Putamen (tissue), 1 donor: ENCODE measurements around the gene ZFX.
"Not testable (repeated sequence)": the region's sequence is repeated elsewhere in the genome, so short reads cannot be mapped to it uniquely, and the experiment has no call there.

ENCODE experiments used
- DNase-seq: peaks from one replicate; pipeline ENCODE4 v3.0.0-alpha.2; 2016; ENCODE audit warnings: low spot score

The ZFX gene

DNA sequence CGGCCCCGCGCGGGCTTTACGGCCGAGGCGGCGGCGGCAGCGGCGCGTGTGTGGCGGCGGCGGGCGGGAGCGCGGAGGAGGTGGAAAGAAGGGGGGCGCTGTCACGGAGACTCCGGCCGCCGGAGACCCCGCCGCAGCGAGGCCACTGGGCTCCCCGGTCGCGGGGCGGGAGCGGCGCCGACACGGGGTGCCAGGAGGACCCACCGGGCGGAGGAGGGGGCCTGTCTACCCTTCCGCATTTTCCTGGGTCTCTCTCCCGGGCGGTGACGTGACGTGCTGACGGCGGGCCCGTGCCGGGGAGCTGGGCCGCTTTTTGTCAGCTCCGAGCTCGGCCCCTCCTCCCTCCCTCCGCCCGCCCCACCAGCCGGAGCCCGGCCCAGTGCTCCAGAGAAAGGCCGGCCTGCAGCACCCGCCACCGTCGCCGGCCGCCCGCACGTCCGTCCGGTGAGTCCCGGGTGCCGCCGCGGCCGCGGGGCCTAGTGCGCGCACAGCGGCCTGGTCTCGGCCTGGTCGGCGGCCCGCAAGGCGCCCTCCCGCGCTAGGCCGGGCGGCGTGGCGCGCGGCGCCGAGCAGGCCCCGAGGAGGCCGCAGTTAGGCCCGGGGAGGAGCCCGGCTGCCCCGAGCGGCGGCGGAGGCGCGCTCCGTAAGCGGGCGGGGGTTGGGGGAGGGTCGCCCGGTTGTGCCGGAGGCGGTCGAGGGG lies at the start of gene ZFX:
Gene ZFX (plus strand): TSS at position 379 of the 700 bp plus-strand sequence. CDS start 23,014 bp downstream, outside the sequence.
- DNase-seq, result peak; percentile 46

DNA sequence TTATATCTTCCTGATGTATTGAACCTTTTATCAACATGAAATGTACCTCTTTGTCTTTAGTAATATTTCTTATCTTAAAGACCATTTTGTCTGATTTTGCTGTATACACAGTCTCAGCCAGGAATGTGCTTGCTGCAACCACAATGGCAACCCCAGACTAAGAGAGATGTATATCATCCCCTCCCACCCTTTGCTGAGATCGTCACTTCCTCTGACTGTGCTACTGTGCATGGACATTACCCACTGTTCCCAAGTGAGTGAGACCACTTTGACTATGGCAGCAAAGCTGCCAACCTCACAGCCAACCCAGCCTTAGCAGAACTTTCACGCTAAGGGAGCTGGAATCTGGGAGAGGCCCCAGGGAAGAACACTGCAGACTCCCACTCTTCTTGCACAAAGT lies 48.8 kb upstream of the ZFX start:
- no peak for DNase-seq

DNA sequence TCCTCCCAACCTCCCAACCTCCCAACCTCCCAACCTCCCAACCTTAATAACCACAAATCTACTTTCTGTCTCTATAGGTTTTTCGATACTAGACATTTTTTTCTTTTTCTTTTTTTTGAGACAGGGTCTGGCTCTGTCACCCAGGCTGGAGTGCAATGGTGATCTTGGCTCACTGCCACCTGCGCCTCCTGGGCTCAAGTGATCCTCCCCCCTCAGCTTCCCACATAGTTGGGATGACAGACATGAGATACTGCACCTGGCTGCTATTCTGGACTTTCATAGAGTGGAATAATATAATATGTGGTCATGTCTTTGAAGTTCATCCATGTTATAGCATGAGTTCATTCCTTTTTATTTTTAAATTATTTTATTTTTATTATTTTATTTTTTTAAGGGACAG lies 39.5 kb upstream of the ZFX start:
- DNase-seq, result no peak

DNA sequence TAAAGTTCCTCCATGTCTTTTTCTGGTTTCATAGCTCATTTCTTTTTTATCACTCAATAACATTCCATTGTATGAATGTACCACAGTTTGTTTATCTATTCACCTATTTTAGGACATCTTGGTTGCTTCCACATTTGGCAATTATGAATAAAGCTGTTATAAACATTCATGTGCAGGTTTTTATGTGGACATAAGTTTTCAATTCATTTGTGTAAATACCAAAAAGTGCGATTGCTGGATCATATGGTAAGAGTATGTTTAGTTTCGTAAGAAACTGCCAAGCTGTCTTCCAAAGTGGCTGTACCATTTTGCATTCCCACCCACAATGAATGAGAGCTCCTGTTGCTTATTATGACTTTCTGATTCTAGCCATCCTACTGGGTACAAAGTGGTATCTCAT lies 36.3 kb upstream of the ZFX start:
- DNase-seq, result no peak

DNA sequence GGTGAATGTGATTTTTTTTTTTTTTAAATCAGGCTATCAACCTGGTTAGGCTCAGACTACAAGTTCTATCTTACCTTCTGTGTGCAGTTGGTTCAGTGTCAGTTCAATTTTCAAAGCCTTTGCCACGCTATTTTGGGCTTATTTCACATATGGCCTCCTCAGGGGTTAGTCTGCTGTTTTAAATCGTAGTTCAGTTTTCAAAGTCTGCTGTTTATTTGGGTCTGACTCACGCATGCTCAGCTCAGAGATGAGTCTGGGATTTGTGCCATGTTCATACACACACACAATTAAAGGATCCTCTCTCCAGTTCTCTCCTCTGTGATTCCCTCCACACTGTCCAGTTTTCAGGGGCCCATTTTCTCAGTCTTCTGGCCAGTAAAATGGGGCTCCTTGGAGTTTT lies 32.3 kb upstream of the ZFX start:
- peak; percentile 27 for DNase-seq

DNA sequence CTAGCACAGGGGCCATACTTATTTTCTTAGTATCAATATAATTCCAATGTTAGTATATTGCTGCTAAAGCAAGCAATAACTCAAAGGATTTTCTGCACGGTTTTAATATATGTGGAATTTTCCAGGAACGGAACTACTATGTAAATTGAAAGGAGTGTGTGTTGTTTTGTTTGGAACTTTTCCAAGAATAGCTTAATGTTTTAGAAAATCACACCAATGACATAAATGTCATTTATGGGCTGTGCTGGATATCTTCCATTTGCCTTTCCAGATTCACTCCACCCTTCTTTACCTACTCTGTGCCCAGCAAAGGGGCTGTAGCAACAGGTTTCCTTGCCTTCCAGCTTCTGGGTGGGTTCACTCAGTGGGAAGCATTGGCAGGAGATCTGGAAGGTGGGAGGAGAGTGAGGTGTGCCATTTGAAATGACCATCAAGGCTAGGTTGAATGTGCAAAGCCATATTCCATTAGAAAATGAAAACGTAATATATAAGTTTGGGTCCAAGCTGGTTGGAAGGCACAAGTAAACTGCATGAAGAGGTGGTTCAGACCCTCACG lies 25.2 kb upstream of the ZFX start:
- no peak for DNase-seq

DNA sequence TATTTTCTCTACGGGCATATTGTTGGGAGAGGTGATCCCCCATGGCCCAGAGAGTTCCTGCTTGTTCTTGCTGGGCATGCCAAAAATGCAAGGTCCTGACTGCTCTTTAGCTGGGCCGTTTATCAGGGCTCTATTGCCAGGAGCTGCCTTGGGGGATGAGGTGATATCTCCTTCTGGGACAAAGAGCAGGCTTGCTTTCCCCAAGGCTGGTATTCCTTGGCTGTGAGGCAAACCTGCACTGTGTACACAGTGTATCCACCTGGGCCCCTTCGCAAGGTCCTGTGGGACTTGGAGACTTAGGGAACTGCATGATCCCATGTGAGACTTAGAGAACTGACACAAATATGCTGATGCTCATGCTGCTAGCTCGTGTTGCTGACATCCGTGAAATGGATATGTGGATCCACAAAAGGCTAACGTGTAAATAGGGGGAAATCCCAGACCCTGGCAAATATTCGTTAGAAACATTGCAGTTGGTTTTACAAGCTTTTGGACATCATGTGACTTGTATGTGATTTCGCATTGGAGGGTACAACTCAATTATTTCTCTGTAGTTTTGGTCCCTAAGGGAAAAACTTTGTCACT lies 24.4 kb upstream of the ZFX start:
- no peak for DNase-seq

DNA sequence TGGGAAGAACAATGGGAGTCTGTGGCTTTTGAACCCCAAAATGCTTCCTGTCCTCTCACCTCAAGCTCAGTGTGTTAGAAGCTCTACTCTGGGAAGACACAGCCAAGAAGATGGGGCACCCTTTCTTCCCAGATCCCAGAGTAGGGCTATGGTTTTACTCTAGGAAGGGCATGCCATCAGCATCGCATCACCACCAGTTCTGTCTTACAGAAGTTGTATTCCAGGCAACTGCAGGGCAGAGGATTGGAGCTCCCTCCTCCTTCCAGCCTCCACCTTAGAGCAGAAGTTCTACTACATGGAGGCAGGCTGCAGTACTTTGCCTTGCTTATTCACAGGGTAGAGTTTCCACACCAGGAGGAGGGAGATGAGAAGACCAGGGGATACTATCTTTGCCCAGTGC lies 18.1 kb upstream of the ZFX start:
- no peak for DNase-seq

DNA sequence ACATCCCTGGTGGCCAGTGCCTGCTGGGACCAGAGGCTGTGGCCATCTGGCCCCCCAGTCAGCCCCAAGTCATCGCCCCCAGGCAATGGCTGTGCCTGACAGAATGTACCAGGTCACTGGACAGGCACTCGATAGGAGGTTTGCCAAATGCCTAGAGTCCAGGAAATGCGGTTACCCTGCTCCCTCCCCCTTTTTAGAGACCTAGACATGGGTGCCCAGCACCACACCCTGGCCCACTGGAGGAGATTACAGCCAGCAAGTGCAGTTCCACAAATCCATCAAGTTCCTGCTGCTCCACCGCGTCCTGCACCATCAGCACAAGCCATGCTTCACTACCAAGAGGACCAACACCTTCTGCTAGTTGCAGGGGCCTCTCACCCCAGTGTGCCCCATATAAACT lies 16.2 kb upstream of the ZFX start:
- DNase-seq, result no peak

DNA sequence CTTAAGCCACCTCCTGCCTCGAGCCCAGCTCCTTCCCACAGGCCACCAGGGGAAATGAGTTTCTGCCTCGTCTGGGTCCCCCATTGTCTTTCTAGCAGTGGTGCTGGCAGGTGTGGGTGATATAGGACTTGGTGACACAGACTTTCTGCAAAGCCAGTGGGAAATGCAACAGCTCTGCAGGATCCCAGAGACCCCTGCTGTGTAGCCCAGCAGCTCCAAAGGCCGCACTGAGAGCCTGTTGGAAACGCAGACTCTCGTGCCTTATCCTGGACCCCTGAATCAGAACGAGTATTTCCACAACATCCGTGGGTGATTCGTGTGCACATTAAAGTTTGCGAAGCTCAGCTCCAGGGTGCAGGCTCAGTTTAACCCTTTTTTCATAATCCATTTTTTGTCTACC lies 13.8 kb upstream of the ZFX start:
- not testable (repeated sequence) for DNase-seq

DNA sequence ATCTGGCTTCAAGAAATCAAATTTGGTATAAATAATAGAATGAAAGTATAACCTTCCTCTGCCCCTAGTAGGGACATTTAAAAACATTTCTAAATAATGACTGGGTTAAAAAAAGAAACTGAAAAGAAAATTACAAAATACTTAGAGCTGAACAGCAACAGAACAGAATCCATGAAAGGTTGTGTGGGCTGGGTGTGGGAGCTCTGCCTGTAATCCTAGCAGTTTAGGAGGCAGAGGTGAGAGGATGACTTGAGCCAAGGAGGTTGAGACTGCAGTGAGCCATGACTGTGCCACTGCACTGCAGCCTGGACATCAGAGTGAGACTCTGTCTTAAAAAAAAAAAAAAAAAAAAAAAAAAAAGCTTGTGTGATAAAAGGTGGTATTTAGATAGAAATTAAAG lies 12.3 kb upstream of the ZFX start:
- DNase-seq, result no peak

DNA sequence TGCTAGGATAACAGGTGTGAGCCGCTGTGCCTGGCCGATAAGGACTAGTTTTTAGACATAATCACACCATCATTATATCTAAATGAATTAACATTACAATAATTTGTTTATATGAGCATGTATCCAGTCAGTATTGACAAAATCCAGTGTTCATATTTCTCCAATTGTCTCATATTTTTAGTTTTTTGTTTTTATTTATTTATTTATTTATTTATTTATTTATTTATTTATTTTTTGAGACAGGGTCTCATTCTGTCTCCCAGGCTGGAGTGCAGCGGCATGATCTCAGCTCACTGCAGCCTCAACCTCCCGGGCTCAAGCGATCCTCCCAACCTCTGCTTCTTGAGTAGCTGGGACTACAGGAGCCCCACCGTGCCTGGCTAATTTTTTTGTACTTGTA lies 5.5 kb upstream of the ZFX start:
- DNase-seq, result not testable (repeated sequence)

DNA sequence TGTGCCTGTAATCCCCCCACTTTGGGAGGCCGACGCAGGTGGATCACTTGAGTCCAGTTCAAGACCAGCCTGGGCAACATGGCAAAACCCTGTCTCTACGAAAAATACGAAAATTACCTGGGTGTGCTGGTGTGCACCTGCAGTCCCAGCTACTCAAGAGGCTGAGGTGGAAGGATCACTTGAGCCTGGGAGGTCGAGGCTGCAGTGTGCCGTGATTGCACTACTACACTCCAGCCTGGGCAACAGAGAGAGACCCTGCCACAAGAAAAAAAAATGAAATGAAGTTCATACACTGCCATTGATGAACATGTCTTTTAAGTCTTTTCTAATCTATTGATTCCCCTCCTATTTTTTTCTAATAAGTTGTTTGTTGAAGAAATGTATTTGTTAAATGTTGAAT lies 5.0 kb upstream of the ZFX start:
- DNase-seq, result no peak

DNA sequence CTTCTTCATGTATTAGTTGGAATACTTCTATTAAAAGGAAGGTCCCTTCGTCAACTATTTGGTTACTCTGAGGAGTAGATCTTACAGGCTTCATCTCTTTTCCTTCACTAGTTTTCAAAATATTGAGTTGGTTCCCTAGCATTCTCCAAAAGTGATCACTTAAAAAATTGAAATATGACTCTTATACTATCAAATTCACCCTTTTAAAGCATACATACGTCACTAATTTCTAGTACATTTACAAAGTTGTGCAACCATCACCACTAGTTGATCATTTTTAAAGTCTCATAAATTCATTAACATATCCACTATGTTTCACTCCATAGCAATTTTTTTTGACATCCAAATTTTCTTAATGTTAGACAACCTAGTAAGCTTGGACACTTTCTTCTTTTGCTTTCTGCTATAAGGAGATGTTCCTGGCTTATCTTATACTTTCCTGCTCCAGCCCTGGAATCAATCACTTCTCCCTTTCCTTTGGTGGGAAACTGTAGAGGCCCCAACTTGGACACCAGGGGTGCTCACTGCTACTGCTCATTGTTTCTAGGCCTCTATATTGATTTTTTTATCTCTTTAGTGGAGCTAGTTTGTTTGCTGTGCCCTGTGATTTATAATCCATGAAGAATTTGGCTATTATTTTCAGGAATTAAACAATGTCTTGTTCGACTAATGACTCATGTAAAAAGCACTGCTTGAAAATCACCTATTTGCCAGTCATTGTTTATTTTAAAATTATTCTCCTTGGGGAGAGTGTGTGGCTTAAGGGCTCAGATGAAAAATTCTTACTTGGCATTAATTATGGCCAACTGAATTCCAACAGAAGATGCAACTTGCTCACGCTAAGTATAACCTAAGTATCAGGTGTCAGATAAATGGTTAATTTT lies 4.0 kb upstream of the ZFX start:
- no peak for DNase-seq

DNA sequence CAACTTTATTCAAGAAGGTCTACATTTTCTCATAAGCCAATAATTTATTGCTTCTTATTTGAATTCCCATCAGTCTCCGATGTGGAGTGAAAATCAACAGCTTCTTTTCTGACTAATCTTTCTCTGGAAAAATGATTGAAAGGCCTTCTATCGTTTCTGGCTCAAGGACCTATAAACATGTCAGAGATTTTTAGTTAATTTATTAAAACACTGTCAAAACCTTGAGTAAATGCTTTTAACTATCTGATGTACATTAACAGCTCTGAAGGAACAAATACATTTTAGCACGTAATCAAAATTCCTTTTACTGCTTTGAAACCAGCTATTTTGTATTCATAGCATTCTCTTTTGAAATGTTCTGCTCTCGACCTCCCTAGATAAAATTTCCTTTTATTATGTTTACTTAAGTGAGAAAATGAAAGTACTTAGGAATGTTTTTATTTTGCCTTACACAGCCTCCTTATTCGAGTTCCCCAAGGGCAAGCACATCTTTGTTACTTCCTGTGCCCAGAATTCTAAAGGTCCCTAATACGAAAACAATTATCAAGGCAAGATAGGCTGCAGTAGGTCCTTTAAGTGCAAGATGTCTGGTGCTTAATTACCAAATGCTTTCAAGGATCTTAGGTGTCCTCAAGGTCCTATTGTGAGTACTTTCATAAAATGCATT lies 3.1 kb upstream of the ZFX start:
- no peak for DNase-seq

DNA sequence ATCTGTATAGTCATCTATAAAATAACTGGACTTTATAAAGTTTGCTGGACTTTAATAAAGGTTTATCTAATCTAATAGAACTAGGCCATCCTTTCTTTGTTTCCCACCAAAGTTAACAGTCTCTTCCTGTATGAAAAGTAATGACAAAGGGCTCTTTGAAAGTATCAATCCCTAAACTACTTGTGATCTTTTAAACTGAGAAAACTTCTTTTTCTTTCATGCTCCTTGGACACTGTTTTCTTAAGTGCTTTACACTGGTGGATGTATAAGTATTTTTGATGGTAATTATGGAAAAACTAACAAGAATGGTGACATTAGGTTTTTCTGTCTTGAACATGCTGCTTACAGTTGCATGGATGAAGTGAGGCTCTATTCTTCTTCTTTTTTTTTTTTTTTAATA lies 2.4 kb upstream of the ZFX start:
- DNase-seq, result no peak

DNA sequence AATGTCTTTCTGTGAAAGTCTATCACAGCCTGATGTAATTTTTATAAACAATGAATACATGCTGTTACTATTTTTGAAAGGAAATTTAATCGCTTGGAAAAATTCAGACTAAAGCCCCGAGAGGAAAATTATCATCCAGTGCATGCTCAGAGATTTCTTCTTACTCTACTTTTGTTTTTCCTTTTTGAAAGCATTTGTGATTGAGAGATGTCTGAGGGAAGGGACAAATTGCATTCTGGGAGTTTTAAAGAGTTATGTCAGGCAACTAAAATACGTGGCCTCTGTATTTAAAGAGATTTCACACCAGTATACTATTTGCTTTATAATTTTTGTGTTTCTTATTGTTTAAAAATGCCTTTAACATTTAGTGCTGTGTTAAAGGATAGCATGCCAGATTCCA lies 1.4 kb upstream of the ZFX start:
- DNase-seq, result no peak

DNA sequence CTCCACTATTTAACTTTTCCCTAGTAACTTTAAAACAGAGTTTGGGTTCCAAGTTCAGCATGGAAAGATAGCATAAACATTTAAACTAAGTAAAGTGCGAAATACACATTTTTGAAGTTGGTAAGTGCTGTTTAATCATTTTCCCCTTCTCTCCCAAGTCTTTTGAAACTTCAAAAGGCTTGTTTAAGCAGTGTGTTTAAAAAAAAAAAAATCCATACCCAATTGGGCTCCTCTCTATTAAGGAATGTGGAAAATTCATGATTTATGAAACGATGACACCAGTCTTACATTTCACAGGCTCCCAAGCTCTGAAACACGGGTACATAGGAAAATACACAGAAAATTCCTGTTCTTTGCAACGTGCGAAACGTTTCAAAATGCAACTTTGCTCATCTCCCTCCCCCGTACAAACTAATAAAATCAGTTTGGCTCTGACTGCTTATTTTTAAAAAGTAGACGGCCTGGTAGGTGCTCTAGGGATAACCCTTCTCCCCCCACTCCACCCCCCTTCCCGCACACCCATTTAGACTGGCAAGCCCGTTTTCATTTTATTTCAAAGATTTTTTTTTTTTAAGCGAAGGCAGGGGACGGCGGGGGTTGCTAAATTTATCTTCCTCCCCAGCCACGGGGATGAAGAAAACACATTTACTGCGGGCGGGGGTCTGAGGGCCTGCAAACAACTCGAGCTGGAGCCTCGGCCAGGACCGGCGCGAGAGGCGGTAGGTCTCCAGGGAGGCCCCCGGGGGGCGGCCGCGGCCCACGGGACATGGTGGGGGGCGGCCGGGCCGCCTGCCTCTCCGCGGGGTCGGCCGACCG lies 786 bp upstream of the ZFX start:
- DNase-seq, result peak; percentile 18

DNA sequence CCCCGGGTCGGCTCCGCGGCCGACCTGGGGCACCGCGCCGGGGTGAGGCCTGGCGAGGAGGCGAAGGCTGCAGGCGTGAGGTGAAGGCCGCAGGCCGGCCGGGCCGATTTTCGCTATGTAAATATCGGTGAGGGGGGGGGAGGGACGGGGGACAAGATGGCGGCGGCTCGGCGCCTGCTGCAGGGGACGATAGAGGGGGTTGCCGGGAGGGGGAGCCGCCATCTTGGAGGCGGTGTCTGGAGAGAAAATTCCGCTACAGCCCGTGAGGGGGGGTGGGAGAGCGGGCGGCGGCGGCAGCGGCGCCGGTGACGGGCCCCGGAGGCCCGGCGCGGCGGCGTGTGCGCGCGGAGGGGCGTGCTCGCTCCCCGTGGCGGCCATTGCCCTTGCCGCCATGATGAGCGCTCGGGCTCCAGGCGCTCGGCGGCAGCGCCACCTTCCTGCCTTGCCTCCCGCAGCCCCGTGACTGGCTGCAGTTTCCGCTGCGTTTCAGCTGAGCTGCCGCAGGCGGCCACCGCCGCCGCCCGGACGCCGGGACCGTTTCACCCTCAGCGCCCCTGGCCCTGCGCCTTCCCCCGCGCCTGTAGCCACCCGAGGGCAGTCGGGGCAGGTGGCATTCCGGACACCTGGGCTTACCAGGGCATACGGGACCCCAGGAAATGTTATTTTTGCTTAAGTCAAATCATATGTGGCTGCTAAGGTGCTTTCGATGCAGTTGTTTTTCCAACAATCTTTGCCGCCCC lies 692 bp downstream of the ZFX start:
- peak; percentile 86 for DNase-seq

DNA sequence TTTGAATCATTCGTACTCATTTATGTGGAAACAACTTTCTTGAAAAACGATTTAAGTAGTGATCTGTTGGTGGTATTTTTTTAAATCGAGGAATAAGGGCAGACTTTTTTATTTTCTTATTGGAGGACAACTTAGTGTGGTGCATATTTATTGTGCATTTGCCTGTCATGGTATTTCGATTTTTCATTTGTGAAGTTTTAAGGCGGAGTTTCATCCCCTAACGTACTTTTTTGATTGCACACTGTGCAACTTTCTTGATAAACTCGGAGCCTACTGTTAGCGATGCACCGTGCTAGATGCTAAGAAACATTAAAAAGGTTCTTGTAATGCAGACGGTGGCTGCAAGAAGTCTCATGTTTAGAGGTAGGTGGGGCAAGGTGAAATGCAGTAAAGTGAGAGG lies 1.4 kb downstream of the ZFX start:
- DNase-seq, result no peak

DNA sequence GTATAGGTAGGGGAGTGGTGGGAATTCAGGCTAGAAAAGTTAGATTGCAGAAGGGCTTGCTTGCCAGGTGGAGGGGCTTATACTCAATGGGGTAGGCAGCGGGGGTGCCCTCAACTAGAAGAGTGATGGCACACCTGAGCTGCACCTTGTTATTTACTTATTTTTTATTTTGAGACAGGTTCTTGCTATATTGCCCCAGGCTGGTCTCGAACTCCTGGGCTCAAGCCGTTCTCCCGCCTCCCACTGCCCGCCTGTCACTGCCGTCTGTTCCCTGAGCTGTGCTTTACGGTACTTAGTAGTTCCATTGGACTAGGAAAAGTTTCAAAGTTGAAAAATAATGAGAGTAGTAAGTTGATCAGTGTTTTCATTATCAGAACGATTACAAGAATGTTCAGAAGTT lies 2.0 kb downstream of the ZFX start:
- no peak for DNase-seq
